ENCODE results near the gene HSPG2.

DNA sequence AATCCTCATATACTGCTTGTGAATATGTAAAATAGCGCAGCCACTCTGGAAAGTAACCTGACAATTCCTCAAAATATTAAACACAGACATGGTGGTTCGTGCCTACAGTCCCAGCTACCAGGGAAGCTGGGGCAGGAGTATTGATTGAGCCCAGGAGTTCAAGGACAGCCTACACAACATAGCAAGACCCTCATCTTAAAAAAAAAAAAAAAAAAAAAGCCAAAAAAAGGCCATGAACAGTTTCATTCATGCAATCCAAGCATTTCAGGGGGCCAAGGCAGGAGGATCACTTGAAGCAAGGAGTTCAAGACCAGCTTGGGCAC, 158.7 kb downstream of the HSPG2 start:
- TF ChIP-seq ZBTB33 (IDR thresholded peaks at IDR 0.05) (no peak), EP300 (IDR thresholded peaks at IDR 0.05; ENCODE audit: borderline replicate concordance in 1 of 2, control insufficient read depth in 1 of 2, low read depth in 2 of 2, low read length in 2 of 2) (no peak), ZNF274 (IDR thresholded peaks at IDR 0.05; ENCODE audit: insufficient read depth, insufficient read length) (no peak), PRDM15 (CRISPR knock-in tag; IDR thresholded peaks at IDR 0.05) (no peak), POLR2AphosphoS2 (IDR thresholded peaks at IDR 0.05; ENCODE audit: low read depth, low read length) (no peak), SMARCA5 (IDR thresholded peaks at IDR 0.05) (no peak), DPF2 (IDR thresholded peaks at IDR 0.05) (no peak), MYC (IDR thresholded peaks at IDR 0.05; ENCODE audit: insufficient read depth, insufficient read length, insufficient replicate concordance, low read length, severe bottlenecking) (no peak), MXI1 (IDR thresholded peaks at IDR 0.05; ENCODE audit: low read depth, low read length) (no peak)
- TF ChIP-seq, protein P1, sequence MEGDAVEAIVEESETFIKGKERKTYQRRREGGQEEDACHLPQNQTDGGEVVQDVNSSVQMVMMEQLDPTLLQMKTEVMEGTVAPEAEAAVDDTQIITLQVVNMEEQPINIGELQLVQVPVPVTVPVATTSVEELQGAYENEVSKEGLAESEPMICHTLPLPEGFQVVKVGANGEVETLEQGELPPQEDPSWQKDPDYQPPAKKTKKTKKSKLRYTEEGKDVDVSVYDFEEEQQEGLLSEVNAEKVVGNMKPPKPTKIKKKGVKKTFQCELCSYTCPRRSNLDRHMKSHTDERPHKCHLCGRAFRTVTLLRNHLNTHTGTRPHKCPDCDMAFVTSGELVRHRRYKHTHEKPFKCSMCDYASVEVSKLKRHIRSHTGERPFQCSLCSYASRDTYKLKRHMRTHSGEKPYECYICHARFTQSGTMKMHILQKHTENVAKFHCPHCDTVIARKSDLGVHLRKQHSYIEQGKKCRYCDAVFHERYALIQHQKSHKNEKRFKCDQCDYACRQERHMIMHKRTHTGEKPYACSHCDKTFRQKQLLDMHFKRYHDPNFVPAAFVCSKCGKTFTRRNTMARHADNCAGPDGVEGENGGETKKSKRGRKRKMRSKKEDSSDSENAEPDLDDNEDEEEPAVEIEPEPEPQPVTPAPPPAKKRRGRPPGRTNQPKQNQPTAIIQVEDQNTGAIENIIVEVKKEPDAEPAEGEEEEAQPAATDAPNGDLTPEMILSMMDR (IDR thresholded peaks at IDR 0.05 in 2 of 3, conservative IDR thresholded peaks at IDR 0.05 in 1 of 3; ENCODE audit: control insufficient read depth in 2 of 3, extremely low read depth in 1 of 3, insufficient read depth in 1 of 3, low read depth in 3 of 3, low read length in 3 of 3), result no peak
- TF ChIP-seq, protein P2, sequence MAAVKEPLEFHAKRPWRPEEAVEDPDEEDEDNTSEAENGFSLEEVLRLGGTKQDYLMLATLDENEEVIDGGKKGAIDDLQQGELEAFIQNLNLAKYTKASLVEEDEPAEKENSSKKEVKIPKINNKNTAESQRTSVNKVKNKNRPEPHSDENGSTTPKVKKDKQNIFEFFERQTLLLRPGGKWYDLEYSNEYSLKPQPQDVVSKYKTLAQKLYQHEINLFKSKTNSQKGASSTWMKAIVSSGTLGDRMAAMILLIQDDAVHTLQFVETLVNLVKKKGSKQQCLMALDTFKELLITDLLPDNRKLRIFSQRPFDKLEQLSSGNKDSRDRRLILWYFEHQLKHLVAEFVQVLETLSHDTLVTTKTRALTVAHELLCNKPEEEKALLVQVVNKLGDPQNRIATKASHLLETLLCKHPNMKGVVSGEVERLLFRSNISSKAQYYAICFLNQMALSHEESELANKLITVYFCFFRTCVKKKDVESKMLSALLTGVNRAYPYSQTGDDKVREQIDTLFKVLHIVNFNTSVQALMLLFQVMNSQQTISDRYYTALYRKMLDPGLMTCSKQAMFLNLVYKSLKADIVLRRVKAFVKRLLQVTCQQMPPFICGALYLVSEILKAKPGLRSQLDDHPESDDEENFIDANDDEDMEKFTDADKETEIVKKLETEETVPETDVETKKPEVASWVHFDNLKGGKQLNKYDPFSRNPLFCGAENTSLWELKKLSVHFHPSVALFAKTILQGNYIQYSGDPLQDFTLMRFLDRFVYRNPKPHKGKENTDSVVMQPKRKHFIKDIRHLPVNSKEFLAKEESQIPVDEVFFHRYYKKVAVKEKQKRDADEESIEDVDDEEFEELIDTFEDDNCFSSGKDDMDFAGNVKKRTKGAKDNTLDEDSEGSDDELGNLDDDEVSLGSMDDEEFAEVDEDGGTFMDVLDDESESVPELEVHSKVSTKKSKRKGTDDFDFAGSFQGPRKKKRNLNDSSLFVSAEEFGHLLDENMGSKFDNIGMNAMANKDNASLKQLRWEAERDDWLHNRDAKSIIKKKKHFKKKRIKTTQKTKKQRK (IDR thresholded peaks at IDR 0.05; ENCODE audit: low read depth, low read length), result no peak

Data from GM12878 (cell line).